NCI-H2171 (cell line): ENCODE results near the gene COX20.

Source experiments
- DNase-seq: peaks from one replicate; lab custom pipeline; 2025; lab: John Stamatoyannopoulos, UW

Gene COX20

GRCh38 chr1:244874974-244875579 is 39.6 kb downstream of the COX20 start:
- no peak for DNase-seq

GRCh38 chr1:244876228-244876910 is 40.9 kb downstream of the COX20 start:
- no peak for DNase-seq

- no peak for DNase-seq
Observed at GRCh38 chr1:244878681-244879080, 43.2 kb downstream of the COX20 start.

- no peak for DNase-seq
Observed at GRCh38 chr1:244881552-244882280, 46.3 kb downstream of the COX20 start.

GRCh38 chr1:244887281-244887680 is 51.8 kb downstream of the COX20 start:
- DNase-seq = no peak

- DNase-seq = no peak
Observed at GRCh38 chr1:244893836-244894235, 58.4 kb downstream of the COX20 start.
